Measurements from ENCODE around the gene COL11A2.

The COL11A2 gene

DNA sequence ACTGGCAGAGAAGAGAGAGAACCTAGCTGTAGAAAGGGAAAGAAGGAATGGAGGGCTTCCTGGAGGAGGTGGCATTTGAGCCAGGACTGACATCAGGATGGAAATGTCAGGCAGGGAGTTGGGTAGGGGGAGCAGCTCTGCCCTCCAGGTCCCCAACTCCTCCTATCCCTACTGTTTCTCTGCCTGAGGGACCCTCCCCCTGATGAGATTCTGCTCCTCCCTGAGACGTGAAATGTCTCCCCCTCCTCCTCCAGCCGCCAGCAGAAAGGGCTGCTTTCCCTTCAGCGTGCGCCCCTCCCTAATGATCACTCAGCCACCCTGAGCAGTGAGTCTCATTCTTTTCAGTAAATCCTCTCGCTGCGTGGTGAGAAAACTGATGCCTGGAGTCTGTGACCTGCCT lies 75.8 kb downstream of the COL11A2 start:
- no peak overlapping the region for H3K4me3 ChIP-seq (ENCODE audit: low read length)
- TF ChIP-seq, protein P1, sequence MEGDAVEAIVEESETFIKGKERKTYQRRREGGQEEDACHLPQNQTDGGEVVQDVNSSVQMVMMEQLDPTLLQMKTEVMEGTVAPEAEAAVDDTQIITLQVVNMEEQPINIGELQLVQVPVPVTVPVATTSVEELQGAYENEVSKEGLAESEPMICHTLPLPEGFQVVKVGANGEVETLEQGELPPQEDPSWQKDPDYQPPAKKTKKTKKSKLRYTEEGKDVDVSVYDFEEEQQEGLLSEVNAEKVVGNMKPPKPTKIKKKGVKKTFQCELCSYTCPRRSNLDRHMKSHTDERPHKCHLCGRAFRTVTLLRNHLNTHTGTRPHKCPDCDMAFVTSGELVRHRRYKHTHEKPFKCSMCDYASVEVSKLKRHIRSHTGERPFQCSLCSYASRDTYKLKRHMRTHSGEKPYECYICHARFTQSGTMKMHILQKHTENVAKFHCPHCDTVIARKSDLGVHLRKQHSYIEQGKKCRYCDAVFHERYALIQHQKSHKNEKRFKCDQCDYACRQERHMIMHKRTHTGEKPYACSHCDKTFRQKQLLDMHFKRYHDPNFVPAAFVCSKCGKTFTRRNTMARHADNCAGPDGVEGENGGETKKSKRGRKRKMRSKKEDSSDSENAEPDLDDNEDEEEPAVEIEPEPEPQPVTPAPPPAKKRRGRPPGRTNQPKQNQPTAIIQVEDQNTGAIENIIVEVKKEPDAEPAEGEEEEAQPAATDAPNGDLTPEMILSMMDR (IDR thresholded peaks at IDR 0.05; ENCODE audit: insufficient read depth, low read depth, low read length, missing control alignments), result no peak
- DNase-seq (ENCODE audit: low read depth), result no peak

DNA sequence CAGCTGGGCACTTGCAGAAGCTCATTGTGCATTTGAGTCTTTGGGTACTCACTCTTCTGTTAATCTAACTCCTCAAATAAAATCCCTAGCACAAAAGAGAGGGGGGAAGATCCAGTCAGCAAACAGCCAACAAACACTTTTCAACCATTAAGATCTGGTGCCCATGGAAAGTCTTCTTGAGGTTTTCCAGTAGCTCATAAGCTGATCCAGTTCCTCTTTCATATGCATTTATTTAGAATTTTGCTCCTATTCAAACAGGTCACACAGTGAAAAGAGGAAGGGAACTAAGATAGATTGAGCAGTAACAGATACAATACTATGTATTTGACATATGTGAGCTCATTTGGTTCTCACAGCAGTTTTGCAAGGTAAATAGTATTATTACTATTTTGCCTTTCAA lies 77.9 kb downstream of the COL11A2 start:
- DNase-seq (ENCODE audit: low read depth), result no peak
- TF ChIP-seq, protein P1 (IDR thresholded peaks at IDR 0.05; ENCODE audit: insufficient read depth, low read depth, low read length, missing control alignments), result no peak
- H3K4me3 ChIP-seq (ENCODE audit: low read length), result no peak overlapping the region

DNA sequence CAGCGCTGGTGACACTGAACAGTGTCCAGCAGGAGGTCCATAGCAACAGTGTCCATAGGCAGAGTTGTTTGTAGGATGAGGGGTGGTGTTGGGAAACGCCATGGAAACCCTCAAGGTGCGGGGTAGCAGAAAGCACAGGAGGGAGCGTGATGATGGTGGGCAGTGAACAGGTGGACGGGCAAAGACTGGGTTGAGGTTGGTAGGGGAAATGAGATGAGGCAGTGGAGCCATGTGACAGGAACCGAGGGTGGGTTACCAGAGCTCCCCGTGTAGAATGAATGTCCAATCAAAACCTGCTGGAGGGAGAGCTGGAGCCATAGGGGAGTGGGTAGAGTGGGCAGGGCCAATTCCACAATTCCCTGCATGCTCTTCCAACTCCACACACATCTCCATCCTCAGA lies 78.5 kb downstream of the COL11A2 start:
- DNase-seq (ENCODE audit: low read depth), result no peak
- TF ChIP-seq, protein P1 (IDR thresholded peaks at IDR 0.05; ENCODE audit: insufficient read depth, low read depth, low read length, missing control alignments), result no peak
- H3K4me3 ChIP-seq (ENCODE audit: low read length), result no peak overlapping the region
